Calu3 (cell line): ENCODE measurements around the gene TRIM38. TPM values are rescaled to one million over a fixed set of nuclear protein-coding genes. Genes with fewer than 3 reads are reported as not detected.

Source experiments
- BruUV-seq: library from RNA; stranded (reverse); fragments of 400-500 nt; replicated peaks from 2 replicates; lab custom pipeline; 2021; lab: Mats Ljungman, UMichigan
- CTCF ChIA-PET: fragments of 300-600 bp; sonication (Branson Sonifier 250); formaldehyde crosslinking; loops from one replicate; lab custom pipeline; 2022; ENCODE audit warnings: antibody characterized with exemption; lab: Charles Lee
- DNase-seq: peaks from one replicate; pipeline ENCODE4 v3.0.0; 2022
- H3K27ac Mint-ChIP-seq: one replicate; pipeline ENCODE4 v1.8.0; 2022; ENCODE audit warnings: mixed read lengths; ENCODE audit not compliant: unreplicated experiment
- H3K27me3 Mint-ChIP-seq: one replicate; pipeline ENCODE4 v1.8.0; 2022; ENCODE audit warnings: mixed read lengths; ENCODE audit not compliant: unreplicated experiment
- H3K36me3 Mint-ChIP-seq: one replicate; pipeline ENCODE4 v1.8.0; 2022; ENCODE audit warnings: mild to moderate bottlenecking, moderate library complexity, mixed read lengths; ENCODE audit not compliant: insufficient read depth, unreplicated experiment
- H3K4me1 Mint-ChIP-seq: one replicate; pipeline ENCODE4 v1.8.0; 2022; ENCODE audit warnings: mild to moderate bottlenecking, low read depth, mixed read lengths; ENCODE audit not compliant: unreplicated experiment
- H3K4me3 Mint-ChIP-seq: one replicate; pipeline ENCODE4 v1.8.0; 2022; ENCODE audit warnings: mild to moderate bottlenecking, low read depth, moderate library complexity, mixed read lengths; ENCODE audit not compliant: unreplicated experiment
- H3K9me3 Mint-ChIP-seq: one replicate; pipeline ENCODE4 v1.8.0; 2022; ENCODE audit warnings: low read depth, mixed read lengths; ENCODE audit not compliant: unreplicated experiment
- intact Hi-C: fragments of 100-400 bp; cut with micrococcal nuclease; formaldehyde crosslinking; loops from one replicate; pipeline ENCODE4 v1.10.0; 2022; ENCODE audit not compliant: unreplicated experiment
- total RNA-seq: library from RNA; stranded (reverse); gene quantifications from 2 replicates; pipeline ENCODE4 v1.2.3, GENCODE V29; 2022
- TF ChIP-seq, protein P1 (sequence below): fragments of 200-600 bp; IDR thresholded peaks from one replicate; pipeline ENCODE4 v1.8.0; 2022; ENCODE audit warnings: antibody characterized with exemption; ENCODE audit not compliant: unreplicated experiment

Gene TRIM38
- total RNA-seq, 1 experiment from 2014 or later, result 20.6 TPM

- peak; percentile 59 for DNase-seq
- peaks cover 4% of the 10 kb centered on the region for H3K9me3 Mint-ChIP-seq
- H3K4me3 Mint-ChIP-seq, result peak overlapping the region; percentile 87
- H3K36me3 Mint-ChIP-seq, result peaks cover 74% of the 10 kb centered on the region
- peak overlapping the region; percentile 93 for H3K27ac Mint-ChIP-seq
- peaks cover 7% of the 10 kb centered on the region for H3K27me3 Mint-ChIP-seq
- no TSS peak for BruUV-seq
- peaks cover 35% of the 10 kb centered on the region for H3K4me1 Mint-ChIP-seq
- TF ChIP-seq, protein P1, sequence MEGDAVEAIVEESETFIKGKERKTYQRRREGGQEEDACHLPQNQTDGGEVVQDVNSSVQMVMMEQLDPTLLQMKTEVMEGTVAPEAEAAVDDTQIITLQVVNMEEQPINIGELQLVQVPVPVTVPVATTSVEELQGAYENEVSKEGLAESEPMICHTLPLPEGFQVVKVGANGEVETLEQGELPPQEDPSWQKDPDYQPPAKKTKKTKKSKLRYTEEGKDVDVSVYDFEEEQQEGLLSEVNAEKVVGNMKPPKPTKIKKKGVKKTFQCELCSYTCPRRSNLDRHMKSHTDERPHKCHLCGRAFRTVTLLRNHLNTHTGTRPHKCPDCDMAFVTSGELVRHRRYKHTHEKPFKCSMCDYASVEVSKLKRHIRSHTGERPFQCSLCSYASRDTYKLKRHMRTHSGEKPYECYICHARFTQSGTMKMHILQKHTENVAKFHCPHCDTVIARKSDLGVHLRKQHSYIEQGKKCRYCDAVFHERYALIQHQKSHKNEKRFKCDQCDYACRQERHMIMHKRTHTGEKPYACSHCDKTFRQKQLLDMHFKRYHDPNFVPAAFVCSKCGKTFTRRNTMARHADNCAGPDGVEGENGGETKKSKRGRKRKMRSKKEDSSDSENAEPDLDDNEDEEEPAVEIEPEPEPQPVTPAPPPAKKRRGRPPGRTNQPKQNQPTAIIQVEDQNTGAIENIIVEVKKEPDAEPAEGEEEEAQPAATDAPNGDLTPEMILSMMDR, result no peak
- intact Hi-C loops, result no loop called here
- CTCF ChIA-PET, result interaction anchor here (0.6 to 2.9 kb wide), 4 partner anchors 10 to 106 kb away, joined by 3 to 14 read pairs (median 5); a partner anchor contains a TSS
Measured at GRCh38 chr6:26022132-26022472, 59.5 kb downstream of the TRIM38 start.

GRCh38 chr6:26022737-26023136, 60.1 kb downstream of the TRIM38 start:
- Mint-ChIP-seq H3K9me3 (peaks cover 4% of the 10 kb centered on the region), H3K4me1 (peaks cover 41% of the 10 kb centered on the region), H3K4me3 (no peak overlapping the region), H3K27me3 (peaks cover 13% of the 10 kb centered on the region), H3K36me3 (peaks cover 74% of the 10 kb centered on the region), H3K27ac (peak overlapping the region; percentile 93)
- BruUV-seq, result no TSS peak
- intact Hi-C loops, result no loop called here
- CTCF ChIA-PET, result interaction anchor here (1.6 to 2.9 kb wide), 2 partner anchors 10 to 23 kb away, joined by 7 to 14 read pairs; a partner anchor contains a TSS
- DNase-seq, result no peak
- TF ChIP-seq, protein P1, result no peak

GRCh38 chr6:26024651-26025046, 62.0 kb downstream of the TRIM38 start:
- Mint-ChIP-seq H3K9me3 (no peaks in the 10 kb centered on the region), H3K27me3 (peaks cover 13% of the 10 kb centered on the region), H3K27ac (peak overlapping the region; percentile 2), H3K4me3 (no peak overlapping the region), H3K4me1 (peaks cover 60% of the 10 kb centered on the region), H3K36me3 (peaks cover 75% of the 10 kb centered on the region)
- TF ChIP-seq, protein P1, result no peak
- intact Hi-C loops, result no loop called here
- CTCF ChIA-PET, result interaction anchor here (2.6 to 3.3 kb wide), 3 partner anchors 19 to 24 kb away, joined by 7 to 24 read pairs (median 18); a partner anchor contains a TSS
- no TSS peak for BruUV-seq
- DNase-seq, result no peak

DNA sequence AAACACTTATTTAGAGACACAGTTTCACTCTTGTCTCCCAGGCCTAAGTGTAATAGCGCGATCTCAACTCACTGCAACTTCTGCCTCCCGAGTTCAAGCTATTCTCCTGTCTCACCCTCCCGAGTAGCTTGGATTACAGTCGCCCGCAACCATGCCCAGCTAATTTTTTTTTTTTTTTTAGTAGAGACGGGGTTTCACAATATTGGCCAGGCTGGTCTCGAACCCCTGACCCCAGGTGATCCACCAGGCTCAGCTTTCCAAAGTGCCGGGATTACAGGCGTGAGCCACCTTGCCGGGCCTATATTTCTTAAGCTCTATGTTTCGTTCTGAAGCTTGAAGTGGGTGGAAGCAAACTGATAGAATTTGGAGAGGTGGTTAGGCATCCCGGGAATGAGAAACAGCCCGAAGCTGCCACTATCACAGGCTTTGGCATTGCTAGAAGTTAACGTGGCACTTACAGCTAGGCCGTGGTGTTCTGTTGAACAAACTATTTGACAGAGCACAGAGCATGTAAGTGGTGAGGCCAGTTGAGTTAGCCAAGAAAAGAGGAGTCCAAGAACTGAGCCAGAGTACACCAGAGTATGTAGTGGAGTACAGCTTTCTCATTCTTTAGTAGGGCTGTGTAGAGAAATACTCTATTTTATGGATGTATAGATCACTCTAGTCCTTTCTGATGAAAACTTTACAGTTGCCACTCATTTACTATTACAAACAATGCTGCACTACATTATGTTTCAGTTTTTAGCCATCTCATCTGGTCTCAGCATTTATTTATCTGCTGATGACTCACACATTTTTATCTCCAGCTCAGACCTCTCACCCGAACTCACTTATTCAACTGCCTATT, 62.7 kb downstream of the TRIM38 start:
- CTCF ChIA-PET, result interaction anchor here (1.5 to 3.3 kb wide), 10 partner anchors 8 to 192 kb away, joined by 3 to 28 read pairs (median 9); a partner anchor contains a TSS
- peak; percentile 32 for DNase-seq
- no peaks in the 10 kb centered on the region for H3K9me3 Mint-ChIP-seq
- TF ChIP-seq, protein P1, result no peak
- peaks cover 71% of the 10 kb centered on the region for H3K36me3 Mint-ChIP-seq
- peaks cover 13% of the 10 kb centered on the region for H3K27me3 Mint-ChIP-seq
- H3K4me3 Mint-ChIP-seq, result peak overlapping the region; percentile 80
- BruUV-seq, result no TSS peak
- intact Hi-C loops, result no loop called here
- peak overlapping the region; percentile 100 for H3K27ac Mint-ChIP-seq
- peaks cover 66% of the 10 kb centered on the region for H3K4me1 Mint-ChIP-seq
